Lung (tissue), 12 donors: Measurements from ENCODE around the gene ACTL8. TPM values are rescaled to one million over a fixed set of nuclear protein-coding genes. Genes with fewer than 3 reads are reported as not detected.

Experiments
- ATAC-seq: fragments of 200-7000 bp; cut with Tn5 transposase; one replicate; pipeline ENCODE4 v1.9.1; 2020; ENCODE audit warnings: moderate number of reproducible peaks; ENCODE audit not compliant: insufficient read depth, low FRiP score
- DNase-seq, 3 donors: peaks; one replicate each; pipeline ENCODE4 v3.0.0-alpha.2; 2013 to 2017
- H3K27ac ChIP-seq, 2 donors: one replicate each; pipeline ENCODE4 v1.5.1; 2013; ENCODE audit warnings: mild to moderate bottlenecking in 2 of 2, moderate library complexity in 2 of 2, control low read depth in 1 of 2, inconsistent platforms in 1 of 2, low read depth in 1 of 2, low read length in 1 of 2
- H3K27me3 ChIP-seq, 3 donors: one replicate each; pipeline ENCODE4 v1.5.1; 2013; ENCODE audit warnings: low read length in 2 of 3; ENCODE audit not compliant: control insufficient read depth in 3 of 3, insufficient read depth in 3 of 3
- H3K36me3 ChIP-seq, 4 donors: one replicate each; pipeline ENCODE4 v1.5.1; 2013; ENCODE audit warnings: low read length in 4 of 4, mild to moderate bottlenecking in 1 of 4, moderate library complexity in 1 of 4; ENCODE audit not compliant: control insufficient read depth in 4 of 4, insufficient read depth in 4 of 4
- H3K4me1 ChIP-seq, 5 donors: one replicate each; pipeline ENCODE4 v1.5.1; 2013; ENCODE audit warnings: low read length in 5 of 5, mild to moderate bottlenecking in 2 of 5, moderate library complexity in 1 of 5; ENCODE audit not compliant: control insufficient read depth in 5 of 5, insufficient read depth in 5 of 5
- H3K4me3 ChIP-seq: one replicate; pipeline ENCODE4 v1.5.1; 2013; ENCODE audit warnings: mild to moderate bottlenecking, control low read depth, moderate library complexity
- H3K9ac ChIP-seq, 2 donors: one replicate each; pipeline ENCODE4 v1.5.1; 2013; ENCODE audit warnings: low read length in 2 of 2, control low read depth in 1 of 2; ENCODE audit not compliant: insufficient read depth in 1 of 2
- H3K9me3 ChIP-seq, 4 donors: one replicate each; pipeline ENCODE4 v1.5.1; 2013; ENCODE audit warnings: low read length in 3 of 4, mild to moderate bottlenecking in 1 of 4, moderate library complexity in 1 of 4; ENCODE audit not compliant: control insufficient read depth in 4 of 4, insufficient read depth in 3 of 4
- WGBS, 2 donors: extraction: QIAGEN DNeasy Blood & Tissue Kit; methylation state at CpG; one replicate each; pipeline ENCODE4 v1.1.7; 2013; 5-methylcytosine and 5-hydroxymethylcytosine counted together
- polyA plus RNA-seq, 2 donors: library from polyadenylated mRNA; stranded (reverse); fragments of 200-250 nt; gene quantifications; one replicate each; pipeline ENCODE4 v1.2.1, GENCODE V29; 2013
- total RNA-seq, 2 donors: library from RNA; depleted of rRNA in 1 of 2; stranded (reverse); fragments of >200 nt in 1 of 2; gene quantifications; one replicate each; pipeline ENCODE4 v1.2.1, GENCODE V29; 2014 to 2021
- TF ChIP-seq, protein P1 (sequence below): IDR thresholded peaks from 2 replicates; pipeline ENCODE4 v1.5.1; 2012; ENCODE audit warnings: mild to moderate bottlenecking; ENCODE audit errors: control extremely low read depth, extremely low read depth
- donor health status: control.
- donor health status: control.
- donor health status: Bipolar disorder and iron deficiency.
- donor health status: healthy.
- donor health status: DM: yes; HTN: yes; CAD: no.

Gene ACTL8
- total and polyA plus RNA-seq, 4 donors = not detected

DNA sequence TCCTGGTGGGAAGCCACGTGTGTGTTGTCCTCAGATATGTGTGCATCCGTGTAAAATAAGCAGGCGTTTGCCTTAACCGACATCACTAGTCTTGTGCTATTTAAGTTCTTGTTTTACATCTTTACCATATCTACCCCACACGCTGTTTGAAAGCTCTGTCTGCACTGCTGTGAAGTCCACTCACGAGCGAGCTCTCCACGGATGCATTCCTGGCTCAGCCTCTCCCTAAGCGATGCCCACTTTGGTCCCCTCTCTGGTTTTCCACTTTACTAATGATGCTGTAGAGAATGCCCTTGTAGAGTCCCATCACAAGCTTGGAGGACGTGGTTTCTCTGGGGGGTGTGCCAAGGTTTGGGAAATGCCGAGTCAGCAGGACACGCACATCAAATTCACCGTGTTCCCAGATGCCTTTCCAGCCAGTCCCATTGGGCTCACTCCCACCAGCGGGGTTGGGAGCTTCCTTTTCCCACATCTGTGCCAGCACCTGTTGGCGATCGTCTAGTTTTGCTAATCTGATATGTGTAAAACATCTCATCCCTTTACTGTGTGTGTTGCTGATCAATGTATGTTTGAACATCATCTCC, 43.8 kb downstream of the ACTL8 start:
- no peak overlapping the region for H3K9ac ChIP-seq
- no peaks in the 10 kb centered on the region for H3K36me3 ChIP-seq
- ATAC-seq (no peak), DNase-seq (no peak)
- no peak overlapping the region for H3K27ac ChIP-seq
- H3K4me1 ChIP-seq = no peaks in the 10 kb centered on the region
- WGBS, 2 donors = 81 to 83% methylated on average over 16 of the region's 16 CpGs
- no peak overlapping the region for H3K4me3 ChIP-seq
- TF ChIP-seq, protein P1, sequence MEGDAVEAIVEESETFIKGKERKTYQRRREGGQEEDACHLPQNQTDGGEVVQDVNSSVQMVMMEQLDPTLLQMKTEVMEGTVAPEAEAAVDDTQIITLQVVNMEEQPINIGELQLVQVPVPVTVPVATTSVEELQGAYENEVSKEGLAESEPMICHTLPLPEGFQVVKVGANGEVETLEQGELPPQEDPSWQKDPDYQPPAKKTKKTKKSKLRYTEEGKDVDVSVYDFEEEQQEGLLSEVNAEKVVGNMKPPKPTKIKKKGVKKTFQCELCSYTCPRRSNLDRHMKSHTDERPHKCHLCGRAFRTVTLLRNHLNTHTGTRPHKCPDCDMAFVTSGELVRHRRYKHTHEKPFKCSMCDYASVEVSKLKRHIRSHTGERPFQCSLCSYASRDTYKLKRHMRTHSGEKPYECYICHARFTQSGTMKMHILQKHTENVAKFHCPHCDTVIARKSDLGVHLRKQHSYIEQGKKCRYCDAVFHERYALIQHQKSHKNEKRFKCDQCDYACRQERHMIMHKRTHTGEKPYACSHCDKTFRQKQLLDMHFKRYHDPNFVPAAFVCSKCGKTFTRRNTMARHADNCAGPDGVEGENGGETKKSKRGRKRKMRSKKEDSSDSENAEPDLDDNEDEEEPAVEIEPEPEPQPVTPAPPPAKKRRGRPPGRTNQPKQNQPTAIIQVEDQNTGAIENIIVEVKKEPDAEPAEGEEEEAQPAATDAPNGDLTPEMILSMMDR = no peak
- no peaks in the 10 kb centered on the region for H3K9me3 ChIP-seq
- H3K27me3 ChIP-seq = peaks cover 0 to 8% (median 2%) of the 10 kb centered on the region in 3 donors

DNA sequence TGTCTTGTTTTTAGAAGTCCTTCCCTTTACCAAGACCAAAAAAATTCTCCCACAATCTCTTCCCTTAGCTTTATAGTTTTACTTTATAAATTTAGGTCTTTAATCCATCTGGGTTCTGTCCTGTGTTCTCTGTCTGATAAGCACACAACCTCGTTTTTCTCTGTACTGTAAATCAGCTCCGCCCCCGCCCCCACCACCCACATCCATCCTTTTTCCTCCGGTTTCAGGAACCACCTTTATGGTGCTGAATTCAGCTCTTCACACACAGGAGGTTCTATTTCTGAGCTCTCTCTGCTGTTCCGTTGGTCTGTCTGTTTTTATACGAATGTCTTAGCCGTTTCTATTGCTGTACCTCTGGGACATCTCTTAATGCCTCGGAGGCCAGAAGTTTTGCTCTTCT, 44.5 kb downstream of the ACTL8 start:
- H3K27me3 ChIP-seq = peaks cover 0 to 8% (median 2%) of the 10 kb centered on the region in 3 donors
- ATAC-seq (no peak), DNase-seq (no peak)
- no peaks in the 10 kb centered on the region for H3K9me3 ChIP-seq
- no peak overlapping the region for H3K4me3 ChIP-seq
- TF ChIP-seq, protein P1 = no peak
- no peaks in the 10 kb centered on the region for H3K4me1 ChIP-seq
- no peak overlapping the region for H3K9ac ChIP-seq
- no peak overlapping the region for H3K27ac ChIP-seq
- H3K36me3 ChIP-seq = no peaks in the 10 kb centered on the region
- 38 to 48% methylated on average over 8 of the region's 8 CpGs for WGBS, 2 donors

DNA sequence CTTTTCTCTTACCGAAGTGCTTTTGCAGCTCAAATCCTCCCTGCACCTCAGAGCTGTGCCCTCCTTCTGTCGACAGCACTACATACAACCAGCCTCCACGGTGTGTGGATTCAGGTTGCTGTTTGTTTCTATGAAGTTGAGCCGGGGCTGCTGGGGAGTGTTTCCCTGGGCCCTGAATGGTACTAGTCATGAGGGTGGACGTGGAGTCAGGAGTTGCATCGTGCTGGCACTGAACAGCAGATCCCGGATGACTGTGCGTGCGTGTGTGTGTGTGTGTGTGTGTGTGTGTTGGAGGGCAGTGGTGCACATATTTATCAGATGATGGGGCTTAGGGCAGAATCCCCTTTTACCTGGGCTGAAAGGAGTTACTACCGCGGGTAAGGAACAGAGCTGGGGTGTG, 47.0 kb downstream of the ACTL8 start:
- DNase-seq = no peak
- H3K9ac ChIP-seq = no peak overlapping the region
- no peaks in the 10 kb centered on the region for H3K9me3 ChIP-seq
- TF ChIP-seq, protein P1 = no peak
- H3K36me3 ChIP-seq = no peaks in the 10 kb centered on the region
- peaks cover 0 to 8% (median 0%) of the 10 kb centered on the region in 3 donors for H3K27me3 ChIP-seq
- H3K4me3 ChIP-seq = no peak overlapping the region
- H3K27ac ChIP-seq = no peak overlapping the region
- no peaks in the 10 kb centered on the region for H3K4me1 ChIP-seq
- no peak for ATAC-seq
- WGBS, 2 donors = 73 to 78% methylated on average over 11 of the region's 11 CpGs

DNA sequence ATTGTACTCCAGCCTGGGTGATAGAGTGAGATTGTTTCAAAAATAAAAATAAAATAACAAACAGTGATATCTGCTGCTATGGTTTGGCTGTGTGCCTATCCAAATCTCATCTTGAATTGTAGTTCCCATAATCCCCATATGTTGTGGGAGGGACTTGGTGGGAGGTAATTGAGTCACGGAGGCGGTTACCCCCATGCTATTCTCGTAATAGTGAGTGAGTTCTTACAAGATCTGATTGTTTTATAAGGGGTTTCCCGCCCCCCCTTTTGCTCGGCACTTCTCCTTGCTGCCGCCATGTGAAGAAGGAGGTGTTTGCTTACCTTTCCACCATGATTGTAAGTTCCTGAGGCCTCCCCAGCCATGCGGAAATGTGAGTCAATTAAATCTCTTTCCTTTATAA, 47.8 kb downstream of the ACTL8 start:
- Histone ChIP-seq H3K36me3 (no peaks in the 10 kb centered on the region), H3K9ac (no peak overlapping the region), H3K4me3 (no peak overlapping the region), H3K27ac (no peak overlapping the region), H3K4me1 (no peaks in the 10 kb centered on the region), H3K27me3 (peaks cover 0 to 8% (median 0%) of the 10 kb centered on the region in 3 donors), H3K9me3 (no peaks in the 10 kb centered on the region)
- DNase-seq (no peak), ATAC-seq (no peak)
- TF ChIP-seq, protein P1 = no peak
- WGBS, 2 donors = 82 to 85% methylated on average over 7 of the region's 7 CpGs
